Astrocyte of the cerebellum (primary cell): Measurements from ENCODE around the gene IGF1R.

Experiments
- DNase-seq: peaks from one replicate; pipeline ENCODE4 v3.0.0-alpha.2; 2011; ENCODE audit warnings: low read depth
- H3K4me3 ChIP-seq: 2 replicates; pipeline ENCODE4 v1.5.1; 2011; ENCODE audit warnings: mild to moderate bottlenecking, low read depth, low read length, moderate library complexity
- in situ Hi-C: cut with HindIII; loops from 2 replicates; pipeline ENCODE4 v1.10.0; 2017; ENCODE audit warnings: low sequenced_read_pairs
- TF ChIP-seq, protein P1 (sequence below): IDR thresholded peaks from 2 replicates; pipeline ENCODE4 v1.5.1; 2012; ENCODE audit warnings: low read length, low read depth, moderate library complexity, mild to moderate bottlenecking; ENCODE audit errors: missing control alignments

Gene IGF1R

GRCh38 chr15:98771541-98771940 is 123.2 kb downstream of the IGF1R start:
- in situ Hi-C loops, result loop anchor here (10.0 kb wide), 1 partner anchor 283 kb away; no protein-coding TSS in a partner anchor
- H3K4me3 ChIP-seq, result no peak overlapping the region
- no peak for DNase-seq
- TF ChIP-seq, protein P1, sequence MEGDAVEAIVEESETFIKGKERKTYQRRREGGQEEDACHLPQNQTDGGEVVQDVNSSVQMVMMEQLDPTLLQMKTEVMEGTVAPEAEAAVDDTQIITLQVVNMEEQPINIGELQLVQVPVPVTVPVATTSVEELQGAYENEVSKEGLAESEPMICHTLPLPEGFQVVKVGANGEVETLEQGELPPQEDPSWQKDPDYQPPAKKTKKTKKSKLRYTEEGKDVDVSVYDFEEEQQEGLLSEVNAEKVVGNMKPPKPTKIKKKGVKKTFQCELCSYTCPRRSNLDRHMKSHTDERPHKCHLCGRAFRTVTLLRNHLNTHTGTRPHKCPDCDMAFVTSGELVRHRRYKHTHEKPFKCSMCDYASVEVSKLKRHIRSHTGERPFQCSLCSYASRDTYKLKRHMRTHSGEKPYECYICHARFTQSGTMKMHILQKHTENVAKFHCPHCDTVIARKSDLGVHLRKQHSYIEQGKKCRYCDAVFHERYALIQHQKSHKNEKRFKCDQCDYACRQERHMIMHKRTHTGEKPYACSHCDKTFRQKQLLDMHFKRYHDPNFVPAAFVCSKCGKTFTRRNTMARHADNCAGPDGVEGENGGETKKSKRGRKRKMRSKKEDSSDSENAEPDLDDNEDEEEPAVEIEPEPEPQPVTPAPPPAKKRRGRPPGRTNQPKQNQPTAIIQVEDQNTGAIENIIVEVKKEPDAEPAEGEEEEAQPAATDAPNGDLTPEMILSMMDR, result no peak

DNA sequence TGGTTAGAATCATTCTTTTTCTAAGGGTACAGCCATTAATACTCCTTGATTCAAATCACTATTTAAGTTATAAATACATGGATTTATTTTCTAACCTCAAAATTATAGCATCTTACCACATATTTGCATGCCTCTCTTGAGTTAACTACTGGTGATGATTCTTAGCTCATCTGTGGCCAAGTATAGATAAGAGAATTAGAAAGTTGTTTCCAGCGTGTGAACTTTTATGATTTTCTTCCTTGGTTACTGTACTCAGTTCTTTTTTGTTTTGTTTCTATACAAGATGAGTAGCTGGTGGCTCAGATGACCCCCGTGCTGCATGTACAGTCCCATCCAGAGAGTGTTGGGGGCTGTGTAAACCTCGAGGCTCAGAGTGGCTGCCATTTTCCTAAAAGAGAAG is 124.6 kb downstream of the IGF1R start:
- DNase-seq, result no peak
- H3K4me3 ChIP-seq, result no peak overlapping the region
- in situ Hi-C loops, result loop anchor here (10.0 kb wide), 1 partner anchor 282 kb away; no protein-coding TSS in a partner anchor
- TF ChIP-seq, protein P1, result no peak

DNA sequence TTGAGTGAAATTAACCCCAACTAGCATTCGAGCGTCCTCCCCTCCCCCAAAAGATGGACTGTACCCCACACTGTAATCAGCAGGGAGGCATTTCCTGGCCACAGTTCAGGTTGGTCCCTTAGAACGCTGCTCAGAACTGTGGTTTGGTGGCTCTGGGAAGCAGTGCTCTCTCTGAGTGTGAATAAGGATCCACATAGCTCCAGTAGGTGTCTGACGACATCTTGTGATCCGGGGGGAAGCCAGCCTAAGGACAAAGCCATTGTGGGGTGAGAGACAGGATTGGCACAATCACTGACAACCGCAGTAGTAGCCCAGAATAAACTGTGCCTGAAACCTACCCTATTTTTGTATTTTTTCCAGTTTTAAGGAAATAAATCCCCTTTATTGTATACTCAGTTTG is 125.3 kb downstream of the IGF1R start:
- TF ChIP-seq, protein P1, result no peak
- no peak overlapping the region for H3K4me3 ChIP-seq
- in situ Hi-C loops, result loop anchor here (10.0 kb wide), 1 partner anchor 281 kb away; no protein-coding TSS in a partner anchor
- no peak for DNase-seq

- in situ Hi-C loops, result loop anchor here (10.0 to 25.0 kb wide), 2 partner anchors 280 to 437 kb away; no protein-coding TSS in a partner anchor
- TF ChIP-seq, protein P1, result no peak
- no peak for DNase-seq
- no peak overlapping the region for H3K4me3 ChIP-seq
Observed at GRCh38 chr15:98774756-98775497, 126.6 kb downstream of the IGF1R start.

DNA sequence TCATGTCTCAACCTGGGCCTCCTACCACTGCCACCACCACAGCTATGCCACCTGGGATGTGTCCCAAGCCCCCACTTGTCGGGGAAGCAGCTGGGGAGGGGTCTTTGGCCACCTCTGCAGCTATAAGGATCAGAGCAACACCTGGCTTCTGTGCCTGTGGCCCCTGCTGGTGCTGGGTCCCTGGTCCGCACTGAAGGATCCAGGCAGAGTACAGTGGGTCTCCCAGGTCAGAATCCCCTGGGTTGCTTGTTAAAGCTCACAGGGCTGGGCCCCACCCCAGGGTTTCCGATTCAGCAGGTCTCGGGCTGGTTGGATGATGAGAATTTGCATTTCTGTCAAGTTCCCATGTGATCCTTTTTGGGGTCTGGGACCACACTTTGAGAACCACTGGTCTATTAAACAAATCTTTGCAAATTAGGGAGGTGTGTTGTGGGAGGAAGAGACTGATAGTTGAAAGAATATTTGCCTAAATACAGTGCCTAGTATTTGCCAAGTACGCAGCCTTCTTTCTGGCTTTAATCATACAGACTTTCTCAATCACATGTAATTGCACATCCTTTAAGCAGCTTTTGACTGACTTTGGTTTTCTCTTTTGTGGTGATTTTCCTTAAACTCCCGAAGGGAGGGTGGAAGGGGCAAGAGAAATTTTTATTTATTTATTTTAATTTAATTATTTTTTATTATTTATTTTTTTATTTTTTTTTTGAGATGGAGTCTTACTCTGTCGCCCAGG is 127.3 kb downstream of the IGF1R start:
- no peak overlapping the region for H3K4me3 ChIP-seq
- TF ChIP-seq, protein P1, result no peak
- in situ Hi-C loops, result loop anchor here (10.0 to 25.0 kb wide), 2 partner anchors 279 to 437 kb away; no protein-coding TSS in a partner anchor
- no peak for DNase-seq

DNA sequence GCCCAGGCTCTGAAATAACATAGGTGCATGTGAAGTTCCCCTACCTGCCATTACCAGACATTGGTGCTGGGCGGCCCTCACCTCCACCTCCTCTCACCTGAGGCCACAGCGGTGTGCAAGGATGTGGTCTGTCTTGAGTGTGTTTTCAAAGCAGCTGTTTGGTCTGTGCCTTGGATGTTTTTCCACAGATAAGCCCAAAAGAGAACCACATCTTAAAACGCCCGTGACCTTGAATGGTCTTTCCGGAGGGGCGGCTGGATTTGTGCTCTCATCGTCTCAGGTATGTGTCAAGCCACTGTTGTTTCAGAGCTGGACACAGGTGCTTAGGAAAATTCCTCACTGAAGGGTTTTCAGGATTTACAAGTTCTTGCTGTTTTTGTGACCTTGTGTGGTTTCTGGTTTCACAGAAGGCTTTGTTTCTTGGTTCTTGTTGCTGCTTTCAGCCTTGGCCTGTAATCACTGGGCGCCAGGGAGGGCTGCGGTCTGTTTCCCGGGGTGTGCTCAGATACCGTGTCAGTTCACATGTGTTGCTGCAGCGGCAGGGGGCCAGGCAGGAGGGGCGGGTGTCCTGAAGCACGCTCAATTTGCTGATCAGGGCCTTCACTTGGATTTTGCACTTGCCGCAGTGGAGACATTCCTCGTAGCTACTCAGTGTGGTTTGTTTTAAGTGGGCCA is 128.4 kb downstream of the IGF1R start:
- TF ChIP-seq, protein P1, result no peak
- in situ Hi-C loops, result loop anchor here (10.0 to 25.0 kb wide), 2 partner anchors 278 to 436 kb away; no protein-coding TSS in a partner anchor
- H3K4me3 ChIP-seq, result no peak overlapping the region
- DNase-seq, result peak; percentile 92
